ENCODE measurements around the gene CEP41.

CEP41 gene

GRCh38 chr7:130369110-130369711 lies 71.6 kb downstream of the CEP41 start:
- DNase-seq (ENCODE audit: low spot score) = no peak

- no peak for DNase-seq (ENCODE audit: low spot score)
These were observed 72.7 kb downstream of the CEP41 start for GRCh38 chr7:130367836-130368746.

- DNase-seq (ENCODE audit: low spot score) = no peak
These were observed 73.6 kb downstream of the CEP41 start for GRCh38 chr7:130367088-130367755.

GRCh38 chr7:130366564-130366963 lies 74.3 kb downstream of the CEP41 start:
- no peak for DNase-seq (ENCODE audit: low spot score)

- no peak for DNase-seq (ENCODE audit: low spot score)
These were observed 75.0 kb downstream of the CEP41 start for GRCh38 chr7:130365511-130366441.

- DNase-seq (ENCODE audit: low spot score) = no peak
These were observed 75.7 kb downstream of the CEP41 start for GRCh38 chr7:130365088-130365487.

GRCh38 chr7:130364451-130364850 lies 76.4 kb downstream of the CEP41 start:
- DNase-seq (ENCODE audit: low spot score) = no peak

- DNase-seq (ENCODE audit: low spot score) = no peak
These were observed 77.6 kb downstream of the CEP41 start for GRCh38 chr7:130363026-130363847.

GRCh38 chr7:130362251-130362816 lies 78.5 kb downstream of the CEP41 start:
- DNase-seq (ENCODE audit: low spot score) = no peak

- no peak for DNase-seq (ENCODE audit: low spot score)
These were observed 79.1 kb downstream of the CEP41 start for GRCh38 chr7:130361681-130362080.

- no peak for DNase-seq (ENCODE audit: low spot score)
These were observed 80.3 kb downstream of the CEP41 start for GRCh38 chr7:130360518-130360917.

- no peak for DNase-seq (ENCODE audit: low spot score)
These were observed 81.4 kb downstream of the CEP41 start for GRCh38 chr7:130359276-130359857.

- no peak for DNase-seq (ENCODE audit: low spot score)
These were observed 82.3 kb downstream of the CEP41 start for GRCh38 chr7:130358471-130358870.

- DNase-seq (ENCODE audit: low spot score) = no peak
These were observed 83.8 kb downstream of the CEP41 start for GRCh38 chr7:130356876-130357611.

- peak; percentile 77 for DNase-seq (ENCODE audit: low spot score)
These were observed 84.5 kb downstream of the CEP41 start for GRCh38 chr7:130356121-130356875.

GRCh38 chr7:130353196-130353595 lies 87.6 kb downstream of the CEP41 start:
- DNase-seq (ENCODE audit: low spot score) = no peak

- peak; percentile 59 for DNase-seq (ENCODE audit: low spot score)
These were observed 88.4 kb downstream of the CEP41 start for GRCh38 chr7:130352194-130353074.

GRCh38 chr7:130351791-130352090 lies 89.1 kb downstream of the CEP41 start:
- DNase-seq (ENCODE audit: low spot score) = no peak
